ENCODE measurements around the gene ATP5F1D.

ATP5F1D gene

GRCh38 chr19:1250437-1251260, 9.1 kb downstream of the ATP5F1D start:
- POLR2A ChIA-PET (ENCODE audit: low non-redundant PET), result interaction anchor here (0.6 to 1.2 kb wide), 2 partner anchors 18 kb away, joined by 3 to 4 read pairs; partner anchors contain the start of gene CIRBP
- DNase-seq (ENCODE audit: low spot score), result no peak
- CTCF ChIA-PET, result no interaction called here
- peak overlapping the region; percentile 100 for H3K27ac ChIP-seq
- no peak for TF ChIP-seq CTCF (conservative IDR thresholded peaks at IDR 0.05; ENCODE audit: low read depth)

- TF ChIP-seq CTCF (conservative IDR thresholded peaks at IDR 0.05; ENCODE audit: low read depth), result no peak
- no peak for DNase-seq (ENCODE audit: low spot score)
- CTCF ChIA-PET, result no interaction called here
- POLR2A ChIA-PET (ENCODE audit: low non-redundant PET), result interaction anchor here (1.2 kb wide), 1 partner anchor 18 kb away, joined by 4 read pairs; the partner anchor contains the start of gene CIRBP
- H3K27ac ChIP-seq, result peak overlapping the region; percentile 100
Measured at GRCh38 chr19:1251330-1252220, 10.0 kb downstream of the ATP5F1D start.

- no peak for TF ChIP-seq CTCF (conservative IDR thresholded peaks at IDR 0.05; ENCODE audit: low read depth)
- CTCF ChIA-PET, result interaction anchor here (0.8 to 1.9 kb wide), 2 partner anchors 8 to 15 kb away, joined by 6 to 9 read pairs; no protein-coding TSS in a partner anchor
Measured at GRCh38 chr19:1252221-1252820, 10.8 kb downstream of the ATP5F1D start.

GRCh38 chr19:1252821-1253513, 11.4 kb downstream of the ATP5F1D start:
- peak overlapping the region; percentile 100 for H3K27ac ChIP-seq
- ChIA-PET POLR2A (ENCODE audit: low non-redundant PET) (interaction anchor here (0.5 to 1.4 kb wide), 7 partner anchors 9 to 497 kb away, joined by 3 to 14 read pairs (median 7); partner anchors contain the start of gene CIRBP), CTCF (interaction anchor here (0.8 to 1.9 kb wide), 2 partner anchors 9 to 14 kb away, joined by 6 to 9 read pairs; no protein-coding TSS in a partner anchor)
- peak; percentile 85 for DNase-seq (ENCODE audit: low spot score)
- no peak for TF ChIP-seq CTCF (conservative IDR thresholded peaks at IDR 0.05; ENCODE audit: low read depth)

More at GRCh38 chr19:1252221-1252820, 10.8 kb downstream of the ATP5F1D start:
- H3K27ac ChIP-seq, result peak overlapping the region; percentile 100
- POLR2A ChIA-PET (ENCODE audit: low non-redundant PET), result interaction anchor here (0.6 to 1.4 kb wide), 6 partner anchors 10 to 497 kb away, joined by 3 to 14 read pairs (median 8); partner anchors contain the start of gene CIRBP
- peak; percentile 54 for DNase-seq (ENCODE audit: low spot score)

GRCh38 chr19:1253514-1254080, 12.0 kb downstream of the ATP5F1D start:
- ChIA-PET POLR2A (ENCODE audit: low non-redundant PET) (interaction anchor here (0.5 to 1.4 kb wide), 7 partner anchors 8 to 20 kb away, joined by 3 to 14 read pairs (median 7); partner anchors contain the start of gene CIRBP), CTCF (interaction anchor here (0.8 to 2.6 kb wide), 3 partner anchors 9 to 13 kb away, joined by 6 to 9 read pairs (median 9); no protein-coding TSS in a partner anchor)

More at GRCh38 chr19:1253514-1254080, 12.0 kb downstream of the ATP5F1D start:
- H3K27ac ChIP-seq, result peak overlapping the region; percentile 100
- no peak for DNase-seq (ENCODE audit: low spot score)
- TF ChIP-seq CTCF (conservative IDR thresholded peaks at IDR 0.05; ENCODE audit: low read depth), result no peak

Data from RWPE1 (cell line).